Endothelial cell of coronary artery (primary cell): Measurements from ENCODE around the gene MCAM. TPM values are rescaled to one million over a fixed set of nuclear protein-coding genes. Genes with fewer than 3 reads are reported as not detected.

Experiments used
- total RNA-seq: library from RNA; depleted of rRNA; stranded (reverse); fragments of >200 nt; gene quantifications from 2 replicates; pipeline ENCODE4 v1.2.3, GENCODE V29; 2014

MCAM gene
- total RNA-seq, result 1,233 and 1,581 TPM in 2 replicates

GRCh38 chr11:119316729-119317591 is at the start of gene MCAM:
Gene MCAM (minus strand): TSS chr11:119317130. CDS start chr11:119317101, 29 bp downstream.

GRCh38 chr11:119346605-119347004 is 29.7 kb upstream of the MCAM start, which contains the start of gene MFRP:
Gene MFRP (minus strand): TSS chr11:119346705. CDS start chr11:119346513, 192 bp downstream.

GRCh38 chr11:119340335-119341221 is 23.6 kb upstream of the MCAM start, which contains the start of gene C1QTNF5:
Gene C1QTNF5 (minus strand): TSS chr11:119340883. CDS start chr11:119340397, 486 bp downstream.

GRCh38 chr11:119334174-119334930 is 17.4 kb upstream of the MCAM start, which contains the start of gene RNF26:
Gene RNF26 (plus strand): TSS chr11:119334527. CDS start chr11:119335123, 596 bp downstream.

Other genes with a start within 250 kb of the MCAM start
- gene VPS11, start 249.3 kb downstream of the MCAM start, total RNA-seq, result 26.3 and 27.6 TPM in 2 replicates
- 2.9 and 5.6 TPM in 2 replicates for gene HMBS, start 232.2 kb downstream of the MCAM start, total RNA-seq
- gene DPAGT1, start 215.3 kb downstream of the MCAM start, total RNA-seq, result 13.8 and 16.6 TPM in 2 replicates
- gene C2CD2L, start 209.8 kb downstream of the MCAM start, total RNA-seq, result 1.8 and 4.0 TPM in 2 replicates
- 12.2 and 14.8 TPM in 2 replicates for gene HINFP, start 195.6 kb downstream of the MCAM start, total RNA-seq
- gene ABCG4, start 168.1 kb downstream of the MCAM start, total RNA-seq, result 0.27 and 0.38 TPM in 2 replicates
- 9.4 and 15.1 TPM in 2 replicates for gene NLRX1, start 148.4 kb downstream of the MCAM start, total RNA-seq
- 0.19 TPM in 1 of 2 replicates, not detected in the other for gene NHERF4, start 131.7 kb downstream of the MCAM start, total RNA-seq
- gene CBL, start 110.8 kb downstream of the MCAM start, total RNA-seq, result 10.8 and 13.6 TPM in 2 replicates
- 2.9 and 4.4 TPM in 2 replicates for gene RNF26, start 17.4 kb upstream of the MCAM start, total RNA-seq
- 58.2 and 65.6 TPM in 2 replicates for gene C1QTNF5, start 23.8 kb upstream of the MCAM start, total RNA-seq
- gene MFRP, start 29.6 kb upstream of the MCAM start, total RNA-seq, result under 0.01 TPM in 1 of 2 replicates, not detected in the other
- 0.18 TPM in 1 of 2 replicates, not detected in the other for gene USP2, start 64.6 kb upstream of the MCAM start, total RNA-seq
- gene THY1, start 106.0 kb upstream of the MCAM start, total RNA-seq, result 0.18 and 0.38 TPM in 2 replicates